ENCODE data around the gene CYB561D2.

Gene CYB561D2

GRCh38 chr3:50325113-50325480 is 25.6 kb upstream of the CYB561D2 start:
- no peak for DNase-seq (ENCODE audit: extremely low read depth, low read depth)
- TF ChIP-seq CTCF (IDR thresholded peaks at IDR 0.05; ENCODE audit: low read depth, low read length) = no peak

GRCh38 chr3:50325497-50326181 is 25.0 kb upstream of the CYB561D2 start:
- TF ChIP-seq CTCF (IDR thresholded peaks at IDR 0.05; ENCODE audit: low read depth, low read length) = no peak
- no peak for DNase-seq (ENCODE audit: extremely low read depth, low read depth)

GRCh38 chr3:50326182-50326541 is 24.5 kb upstream of the CYB561D2 start:
- DNase-seq (ENCODE audit: extremely low read depth, low read depth) = no peak
- TF ChIP-seq CTCF (IDR thresholded peaks at IDR 0.05; ENCODE audit: low read depth, low read length) = no peak

GRCh38 chr3:50327129-50327528 is 23.5 kb upstream of the CYB561D2 start:
- DNase-seq (ENCODE audit: extremely low read depth, low read depth) = no peak
- no peak for TF ChIP-seq CTCF (IDR thresholded peaks at IDR 0.05; ENCODE audit: low read depth, low read length)

GRCh38 chr3:50327943-50328691 is 22.5 kb upstream of the CYB561D2 start, which contains the start of gene TUSC2:
Gene TUSC2 (minus strand): TSS chr3:50328223. CDS start chr3:50328099, 124 bp downstream.
- no peak for TF ChIP-seq CTCF (IDR thresholded peaks at IDR 0.05; ENCODE audit: low read depth, low read length)
- DNase-seq (ENCODE audit: extremely low read depth, low read depth) = peak; percentile 84

GRCh38 chr3:50330330-50330729 is 20.3 kb upstream of the CYB561D2 start:
- DNase-seq (ENCODE audit: extremely low read depth, low read depth) = no peak
- no peak for TF ChIP-seq CTCF (IDR thresholded peaks at IDR 0.05; ENCODE audit: low read depth, low read length)

GRCh38 chr3:50331364-50331907 is 19.2 kb upstream of the CYB561D2 start:
- no peak for TF ChIP-seq CTCF (IDR thresholded peaks at IDR 0.05; ENCODE audit: low read depth, low read length)
- DNase-seq (ENCODE audit: extremely low read depth, low read depth) = no peak
